TTC549 (cell line): Measurements from ENCODE around the gene PAPPA2.

Experiments used
- FAIRE-seq: peaks from 2 replicates; lab custom pipeline; 2012; peaks lifted over from hg19 to GRCh38; lab: Jason Lieb, UNC

Gene PAPPA2

DNA sequence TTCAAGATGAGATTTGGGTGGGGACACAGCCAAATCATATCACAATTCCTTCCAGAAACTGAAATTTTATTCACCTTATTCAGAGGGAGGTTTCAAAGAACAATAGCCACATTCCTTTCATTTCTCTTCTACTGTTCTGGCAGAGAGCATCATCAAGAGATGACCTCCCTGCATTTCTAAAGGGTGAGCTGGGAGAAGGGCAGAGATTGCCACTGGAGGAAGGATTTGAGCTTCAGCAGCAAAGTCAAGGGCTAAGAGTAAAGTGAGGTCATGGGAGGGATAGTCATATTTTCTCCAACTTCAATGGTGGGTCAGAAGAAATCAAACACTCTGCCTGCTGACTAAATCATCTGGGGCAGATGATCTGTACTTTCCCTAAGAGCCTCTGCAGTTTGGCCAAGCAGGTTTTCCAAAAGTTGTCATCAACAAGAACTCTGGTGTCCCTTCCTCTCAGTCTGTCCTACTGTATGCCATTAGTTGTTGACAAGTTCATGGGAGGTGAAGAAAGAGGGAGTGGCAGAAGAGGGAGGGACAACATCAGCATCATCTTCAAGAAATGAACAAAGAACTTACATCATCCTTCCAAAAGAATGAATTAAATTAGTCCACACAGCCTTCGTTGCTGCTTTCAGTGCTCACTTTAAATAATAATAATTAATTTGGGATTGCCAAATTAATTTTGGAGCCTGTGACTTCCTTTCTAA lies 403.2 kb downstream of the PAPPA2 start:
- FAIRE-seq, result no peak

DNA sequence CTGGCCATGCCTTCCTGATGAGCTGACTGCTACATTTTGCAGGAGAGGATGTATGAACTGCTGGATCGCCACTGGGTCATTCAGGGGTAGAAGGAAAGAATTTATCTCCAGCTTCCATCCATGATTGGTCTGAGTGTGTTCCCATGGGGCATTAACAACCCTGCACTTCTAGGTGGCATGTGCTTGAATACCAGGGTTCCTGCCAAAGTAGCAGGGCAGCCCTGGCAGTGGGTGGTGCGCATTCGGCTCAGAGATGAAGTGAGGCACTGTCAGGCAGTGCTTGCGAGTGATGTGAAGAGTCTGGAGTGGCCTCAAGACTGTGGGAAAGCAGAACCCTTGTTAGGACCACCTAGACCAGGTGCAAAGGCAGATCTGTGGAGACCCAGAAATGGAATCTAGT lies 406.6 kb downstream of the PAPPA2 start:
- no peak for FAIRE-seq

GRCh38 chr1:176876966-176877515 lies 414.1 kb downstream of the PAPPA2 start:
- FAIRE-seq, result no peak

- FAIRE-seq, result no peak
Measured at GRCh38 chr1:176877557-176877956, 414.6 kb downstream of the PAPPA2 start.

DNA sequence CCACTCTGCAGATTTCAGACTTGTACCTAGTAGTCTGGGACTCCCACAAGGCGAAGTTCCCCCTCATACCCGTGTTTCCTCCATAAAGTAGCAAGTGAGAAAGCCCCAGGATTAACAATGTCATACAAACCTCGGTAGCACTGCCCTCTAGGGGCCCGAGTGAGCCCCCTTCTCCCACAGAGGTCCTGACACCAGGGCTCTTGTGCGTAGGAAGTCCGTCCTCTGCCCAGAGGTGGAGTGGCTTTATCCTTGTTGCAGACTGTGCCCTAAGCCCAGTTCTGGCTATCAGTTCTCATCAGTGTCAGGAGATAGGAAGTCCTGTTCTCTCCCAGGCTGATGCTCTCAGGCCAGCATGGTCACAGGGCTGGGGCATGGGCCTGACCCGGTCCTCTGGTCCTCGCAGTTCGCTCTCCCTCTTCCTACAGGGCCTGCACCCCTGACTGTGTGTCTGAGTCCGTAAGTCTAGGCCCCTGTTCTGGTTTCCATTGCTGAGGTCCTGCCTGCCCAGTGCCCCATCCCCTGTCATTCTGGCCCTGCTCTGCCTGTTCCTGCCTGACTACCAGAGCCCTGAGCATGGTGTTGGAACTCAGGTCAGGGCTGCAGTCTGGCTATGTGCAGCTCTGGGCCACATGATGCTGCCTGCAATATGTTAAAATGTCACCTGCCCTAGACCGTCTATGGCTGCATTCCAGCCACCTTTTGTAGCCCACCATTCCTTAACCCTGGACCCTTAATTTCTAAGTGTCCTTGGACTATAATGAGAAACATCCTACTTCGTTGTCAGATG lies 416.0 kb downstream of the PAPPA2 start:
- FAIRE-seq, result no peak

GRCh38 chr1:176879784-176880620 lies 417.0 kb downstream of the PAPPA2 start:
- FAIRE-seq, result no peak

- peak; percentile 58 for FAIRE-seq
Measured at GRCh38 chr1:176880955-176881595, 418.1 kb downstream of the PAPPA2 start.

GRCh38 chr1:176884286-176884685 lies 421.3 kb downstream of the PAPPA2 start:
- FAIRE-seq, result no peak

- no peak for FAIRE-seq
Measured at GRCh38 chr1:176884911-176885310, 421.9 kb downstream of the PAPPA2 start.

DNA sequence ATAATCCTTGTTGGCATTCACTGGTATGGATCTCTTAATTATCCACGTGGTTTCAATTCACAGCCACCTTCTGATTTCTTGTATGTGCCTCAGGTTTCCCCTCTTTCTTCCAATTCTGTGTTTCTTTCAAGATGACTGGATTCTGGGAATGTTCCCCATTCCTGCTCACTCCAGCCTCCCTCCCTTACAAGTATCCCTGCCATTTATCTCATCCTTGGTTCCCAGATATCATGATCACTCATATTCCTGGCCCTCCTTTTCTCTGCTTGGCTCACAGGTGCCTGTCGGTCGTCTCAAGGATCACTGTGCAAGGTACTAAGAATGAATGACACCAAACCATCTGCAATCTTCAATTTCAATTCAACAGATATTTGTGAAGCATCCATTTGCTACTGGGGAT lies 422.4 kb downstream of the PAPPA2 start:
- FAIRE-seq, result no peak

GRCh38 chr1:176885751-176886150 lies 422.8 kb downstream of the PAPPA2 start:
- no peak for FAIRE-seq

- no peak for FAIRE-seq
Measured at GRCh38 chr1:176888471-176889032, 425.6 kb downstream of the PAPPA2 start.

DNA sequence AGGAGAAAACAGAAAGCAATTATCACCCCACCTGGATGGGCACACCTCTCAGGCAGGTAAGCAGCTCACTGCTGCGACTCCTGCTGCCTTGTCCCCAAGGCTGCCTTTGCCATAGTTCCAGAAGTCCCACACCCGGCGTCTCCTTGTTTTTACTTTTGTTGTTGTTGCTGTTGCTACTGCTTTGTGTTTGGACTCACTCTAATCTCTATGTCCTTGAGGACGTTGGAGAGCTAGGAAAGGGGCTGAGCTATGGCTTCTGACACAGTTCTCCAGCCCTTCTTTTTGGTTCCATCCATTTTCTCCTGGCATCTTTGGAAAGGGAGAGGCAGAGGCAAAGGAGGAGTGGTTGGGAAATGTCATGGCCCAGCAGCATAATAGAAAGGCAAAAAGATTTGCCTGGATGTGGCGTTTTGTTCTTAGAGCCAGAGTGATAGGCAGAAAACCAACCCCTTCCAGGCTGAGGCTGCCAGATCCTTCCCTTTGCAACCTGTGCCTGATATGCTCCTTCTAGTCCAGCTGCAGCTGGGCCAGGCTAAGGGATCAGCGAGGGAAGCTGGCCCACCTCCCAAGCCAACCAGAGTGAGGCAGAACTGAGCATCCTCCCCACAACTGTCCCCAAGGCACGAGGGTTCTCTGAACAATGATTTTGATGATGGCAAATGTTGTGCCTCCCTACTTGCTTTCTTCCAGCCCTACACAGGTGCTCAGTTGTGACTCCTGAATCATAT lies 430.8 kb downstream of the PAPPA2 start:
- no peak for FAIRE-seq

DNA sequence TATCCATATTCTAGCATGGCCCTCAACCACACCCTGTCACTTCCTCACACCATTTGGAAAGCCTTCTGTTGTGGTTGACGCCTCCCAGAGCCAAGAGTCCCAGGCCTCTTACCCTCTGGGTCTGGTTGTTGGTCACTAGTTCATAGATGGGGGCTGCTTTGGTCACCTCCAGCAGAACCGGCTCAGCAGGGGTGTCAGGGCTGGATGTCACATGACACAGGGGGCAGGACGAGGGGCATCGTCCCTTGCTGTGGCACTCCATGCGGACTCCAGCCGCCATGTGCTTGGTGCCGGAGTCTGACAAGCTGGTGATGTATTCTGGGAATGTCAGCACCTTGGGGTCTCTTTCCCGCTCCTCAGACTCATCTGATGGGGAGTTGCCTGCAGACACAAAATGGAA lies 431.5 kb downstream of the PAPPA2 start:
- no peak for FAIRE-seq
